Measurements from ENCODE around the gene TOB2.
"Not testable (repeated sequence)": the region's sequence is repeated elsewhere in the genome, so short reads cannot be mapped to it uniquely, and the experiment has no call there.

The TOB2 gene

GRCh38 chr22:41468381-41469217 lies 22.0 kb upstream of the TOB2 start, which contains the start of the genes ACO2 and PHF5A:
ACO2 (plus strand) TSS chr22:41469117; CDS start chr22:41469147, 30 bp downstream.
PHF5A (minus strand) TSS chr22:41468692; CDS start chr22:41468653, 39 bp downstream.
- DNase-seq (ENCODE audit: low read depth in 2 of 2): peak; percentile 97 to 98

- DNase-seq (ENCODE audit: low read depth in 2 of 2): no peak
Observed at GRCh38 chr22:41461901-41462300, 15.3 kb upstream of the TOB2 start.

GRCh38 chr22:41460071-41460470 lies 13.5 kb upstream of the TOB2 start:
- DNase-seq (ENCODE audit: low read depth in 2 of 2): not testable (repeated sequence)

- DNase-seq (ENCODE audit: low read depth in 2 of 2): no peak
Observed at GRCh38 chr22:41459431-41459830, 12.8 kb upstream of the TOB2 start.

GRCh38 chr22:41458161-41458728 lies 11.6 kb upstream of the TOB2 start:
- no peak for DNase-seq (ENCODE audit: low read depth in 2 of 2)

- peak; percentile 70 to 85 for DNase-seq (ENCODE audit: low read depth in 2 of 2)
Observed at GRCh38 chr22:41448189-41448808, 1.7 kb upstream of the TOB2 start.

GRCh38 chr22:41447435-41448188 lies 1.0 kb upstream of the TOB2 start:
- peak in 1 of 2 donors; percentile 23 for DNase-seq (ENCODE audit: low read depth in 2 of 2)

GRCh38 chr22:41446057-41446501 lies 522 bp downstream of the TOB2 start:
- no peak for DNase-seq (ENCODE audit: low read depth in 2 of 2)

- no peak for DNase-seq (ENCODE audit: low read depth in 2 of 2)
Observed at GRCh38 chr22:41445129-41446056, 1.2 kb downstream of the TOB2 start.

GRCh38 chr22:41444360-41445128 lies 2.1 kb downstream of the TOB2 start:
- DNase-seq (ENCODE audit: low read depth in 2 of 2): peak; percentile 67 to 77

GRCh38 chr22:41442240-41442792 lies 4.3 kb downstream of the TOB2 start:
- no peak for DNase-seq (ENCODE audit: low read depth in 2 of 2)

- not testable (repeated sequence) for DNase-seq (ENCODE audit: low read depth in 2 of 2)
Observed at GRCh38 chr22:41440511-41440910, 6.1 kb downstream of the TOB2 start.

- DNase-seq (ENCODE audit: low read depth in 2 of 2): no peak
Observed at GRCh38 chr22:41437198-41437597, 9.4 kb downstream of the TOB2 start.

- DNase-seq (ENCODE audit: low read depth in 2 of 2): no peak
Observed at GRCh38 chr22:41436322-41437113, 10.1 kb downstream of the TOB2 start.

- no peak for DNase-seq (ENCODE audit: low read depth in 2 of 2)
Observed at GRCh38 chr22:41435560-41435959, 11.0 kb downstream of the TOB2 start.

- DNase-seq (ENCODE audit: low read depth in 2 of 2): not testable (repeated sequence)
Observed at GRCh38 chr22:41434361-41435003, 12.1 kb downstream of the TOB2 start.

- DNase-seq (ENCODE audit: low read depth in 2 of 2): not testable (repeated sequence)
Observed at GRCh38 chr22:41433480-41433879, 13.1 kb downstream of the TOB2 start.

- no peak for DNase-seq (ENCODE audit: low read depth in 2 of 2)
Observed at GRCh38 chr22:41431656-41432055, 14.9 kb downstream of the TOB2 start.

All from activated CD8-positive, alpha-beta memory T cell treated with anti-CD3 and anti-CD28 coated beads for 4 hours (primary cell).